ENCODE measurements around the gene ZDHHC12.
A peak's percentile ranks its signal among the peaks of the same experiment; 100 is the strongest.

ZDHHC12 gene

DNA sequence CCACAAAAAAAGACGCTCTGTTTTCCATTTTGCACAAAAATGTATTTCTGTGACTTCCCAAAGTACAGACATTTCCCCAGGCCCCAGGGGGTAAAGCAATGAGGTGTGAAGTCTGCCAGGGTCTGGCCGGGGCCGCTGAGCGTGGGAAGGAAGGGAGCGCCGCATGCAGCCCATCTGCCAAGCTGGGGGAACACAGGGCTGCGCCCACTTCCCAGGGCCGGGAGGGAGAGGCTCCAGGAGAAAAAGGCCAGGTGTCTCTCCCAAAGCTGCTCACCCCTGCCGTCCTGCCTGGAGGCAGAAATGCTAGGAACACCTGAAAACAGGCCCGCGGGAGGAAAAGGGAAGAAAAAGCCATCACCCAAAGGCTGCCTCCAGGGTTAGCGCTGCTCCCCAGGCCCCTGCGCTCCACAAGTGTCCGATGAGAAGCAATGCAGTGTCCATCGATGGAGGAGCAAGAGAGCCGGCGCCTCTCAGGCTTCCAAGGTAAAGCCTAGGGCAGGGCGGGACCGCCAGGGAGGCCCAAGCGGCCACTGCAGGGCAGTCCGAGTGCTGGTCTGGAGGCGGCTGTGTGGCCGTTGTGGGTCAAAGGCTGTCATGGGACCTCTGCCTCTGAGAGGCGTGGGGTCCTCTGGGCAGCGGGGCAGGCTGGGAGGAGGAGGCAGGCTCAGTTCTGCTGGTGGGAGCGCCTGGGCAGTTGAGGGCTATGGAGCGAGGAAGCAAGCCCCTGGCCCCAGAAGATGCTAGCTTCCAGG is 6.0 kb upstream of the ZDHHC12 start:
- no peak for DNase-seq

DNA sequence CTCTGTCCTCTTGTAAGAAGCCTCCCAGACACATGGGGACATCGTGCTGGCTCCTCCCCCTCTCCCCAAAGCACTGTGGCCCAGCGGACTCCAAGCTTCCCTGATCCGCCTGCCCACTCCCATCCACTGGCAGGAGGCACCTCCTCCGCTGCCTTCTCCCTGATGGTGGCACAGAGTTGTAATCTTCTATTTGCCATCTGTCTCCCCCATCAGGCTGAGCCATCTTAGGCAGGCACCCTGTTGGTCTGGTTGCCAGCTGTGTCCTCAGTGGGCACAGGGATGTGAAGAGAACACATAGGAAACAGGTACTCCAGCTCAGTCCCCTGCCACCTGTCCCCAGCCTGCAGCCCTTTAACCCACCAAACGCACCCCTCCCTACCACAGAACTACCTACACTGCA is 5.4 kb upstream of the ZDHHC12 start:
- no peak for DNase-seq

DNA sequence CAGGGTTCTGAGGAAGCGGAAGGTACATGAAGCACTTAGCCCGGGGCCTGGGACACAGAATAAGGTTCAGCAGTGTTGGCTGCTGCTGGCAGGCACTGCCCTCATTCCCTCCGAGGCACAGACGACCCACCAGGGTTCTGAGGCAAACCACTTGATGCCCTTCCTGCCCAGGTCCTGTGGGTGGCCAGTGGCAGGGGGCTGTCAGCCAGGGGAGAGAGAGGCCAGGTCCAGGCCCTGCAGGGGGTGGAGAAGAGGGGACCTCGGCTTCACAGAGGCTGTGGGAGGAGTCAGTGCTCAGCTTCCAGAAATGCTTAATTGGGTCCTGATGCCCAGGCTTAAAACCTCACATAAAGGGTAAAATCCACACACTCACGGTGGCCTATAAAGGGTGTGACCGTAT is 4.4 kb upstream of the ZDHHC12 start:
- DNase-seq = no peak

DNA sequence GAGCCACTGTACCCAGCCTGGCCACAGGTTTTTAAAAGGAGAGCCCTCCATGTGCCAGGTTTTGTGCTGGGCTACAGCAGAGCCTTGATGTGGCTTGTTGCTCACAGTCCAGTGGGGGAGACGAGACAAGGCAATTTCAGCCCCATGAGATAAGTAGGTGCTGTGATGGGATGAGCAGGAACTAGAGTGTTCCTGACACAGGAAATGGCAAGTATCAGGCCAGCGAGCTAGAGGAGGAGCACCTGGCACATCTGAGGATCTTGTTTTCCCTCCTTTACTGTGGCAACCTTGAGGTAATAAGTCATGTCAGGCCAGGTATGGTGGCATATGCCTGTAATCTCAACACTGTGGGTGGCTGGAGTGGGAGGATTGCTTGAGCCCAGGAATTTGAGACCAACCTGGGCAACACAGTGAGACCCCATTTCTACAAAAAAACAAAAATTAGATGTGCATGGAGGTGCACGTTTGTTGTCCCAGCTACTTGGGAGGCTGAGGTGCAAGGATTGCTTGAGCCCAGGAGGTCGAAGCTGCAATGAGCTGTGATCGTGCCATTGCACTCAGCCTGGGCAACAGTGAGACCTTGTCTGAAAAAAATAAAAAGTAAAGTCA is 3.8 kb upstream of the ZDHHC12 start:
- DNase-seq = no peak

DNA sequence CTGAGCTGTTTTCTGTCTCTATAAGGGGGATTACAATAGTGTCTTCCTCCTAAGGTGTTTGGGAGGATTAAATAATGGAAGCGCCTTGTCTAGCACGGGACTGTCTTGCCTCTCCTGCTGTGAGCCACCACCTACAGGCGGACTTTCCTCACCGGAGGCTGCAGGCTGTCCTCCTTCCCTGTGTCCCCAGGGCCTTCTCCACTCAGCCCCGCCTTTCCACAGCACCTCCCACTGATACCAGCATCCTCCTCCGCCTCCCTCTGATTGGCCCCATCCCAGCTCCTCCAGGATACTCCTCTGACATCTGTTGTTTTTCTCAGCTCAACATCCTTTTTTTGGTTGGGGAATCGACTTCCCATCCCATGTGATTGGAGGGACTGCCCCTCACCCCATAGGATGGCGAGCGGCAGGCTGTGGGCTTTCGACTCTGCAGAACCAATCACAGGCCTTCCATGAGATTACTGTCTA is 851 bp upstream of the ZDHHC12 start:
- peak; percentile 76 for DNase-seq

DNA sequence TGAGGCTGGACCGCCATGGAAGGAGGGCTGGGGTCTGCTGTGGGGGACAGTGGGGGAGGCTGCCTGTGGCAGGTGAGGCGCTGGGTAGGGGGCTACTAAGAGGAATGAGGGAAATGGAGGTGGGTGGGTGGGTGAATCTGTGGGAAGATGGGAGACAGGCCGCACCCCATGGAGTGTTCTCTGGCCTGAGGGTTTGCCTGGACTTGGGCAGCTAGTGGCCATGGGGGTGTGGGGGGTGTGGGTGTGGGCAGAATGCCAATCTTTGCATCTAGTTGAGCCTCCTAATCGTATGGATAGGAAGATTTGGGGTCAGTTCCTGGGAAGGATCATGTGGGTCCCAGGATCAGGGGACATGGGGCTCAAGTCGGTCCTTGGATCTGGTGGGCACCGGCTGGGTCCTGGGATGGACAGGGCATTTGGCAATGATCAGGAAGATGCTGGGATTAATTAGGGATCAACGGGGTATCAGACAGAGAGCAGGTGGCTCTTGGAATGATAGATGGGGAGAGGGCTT is 518 bp downstream of the ZDHHC12 start:
- no peak for DNase-seq

DNA sequence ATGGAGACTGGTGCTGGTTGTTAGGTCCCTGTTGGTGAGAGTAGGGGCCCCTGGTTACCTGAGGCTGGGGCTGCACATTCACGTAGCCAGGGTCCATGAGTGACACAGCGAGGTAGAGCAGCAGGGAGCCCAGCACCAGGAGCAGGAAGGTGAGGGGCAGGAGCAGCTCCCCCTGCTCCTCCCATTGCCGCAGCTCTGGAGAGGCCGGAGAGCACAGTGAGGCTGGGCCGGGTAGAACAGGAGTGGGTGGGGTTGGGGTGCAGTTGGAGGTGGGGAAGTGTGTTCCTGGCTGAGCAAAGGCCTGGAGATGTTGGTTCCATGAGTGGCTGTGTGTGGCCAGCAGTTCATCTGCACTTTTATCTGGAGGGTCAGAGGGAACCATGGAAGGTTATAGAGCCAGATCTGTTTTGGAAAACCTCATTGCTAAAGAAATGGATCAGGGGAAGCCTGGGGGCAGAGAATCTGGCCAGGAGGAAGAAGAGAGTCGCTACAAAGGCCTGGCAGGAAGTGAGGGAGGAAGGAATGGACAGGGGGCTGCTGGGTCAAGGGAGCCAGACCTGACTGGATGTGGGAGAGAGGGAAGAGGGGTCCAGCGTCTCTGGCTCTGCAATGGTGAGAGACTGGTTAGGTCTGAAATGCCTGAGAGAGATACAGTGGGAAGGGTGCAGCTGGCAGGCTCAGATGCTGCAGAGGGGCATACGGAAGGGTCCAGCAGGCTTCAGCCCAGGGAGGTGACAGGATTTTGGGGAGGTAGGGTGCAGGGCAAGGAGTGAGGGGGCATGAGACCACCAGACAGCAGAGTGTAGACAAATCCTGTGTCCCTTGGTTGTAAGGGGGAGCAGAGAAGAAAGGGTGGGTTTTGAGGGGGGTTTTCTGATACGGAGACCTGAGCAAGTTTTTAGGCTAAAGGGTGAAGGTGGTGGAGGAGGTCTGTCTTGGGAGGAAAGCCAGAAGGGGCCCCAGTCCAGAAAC is 1.3 kb downstream of the ZDHHC12 start:
- DNase-seq = no peak

DNA sequence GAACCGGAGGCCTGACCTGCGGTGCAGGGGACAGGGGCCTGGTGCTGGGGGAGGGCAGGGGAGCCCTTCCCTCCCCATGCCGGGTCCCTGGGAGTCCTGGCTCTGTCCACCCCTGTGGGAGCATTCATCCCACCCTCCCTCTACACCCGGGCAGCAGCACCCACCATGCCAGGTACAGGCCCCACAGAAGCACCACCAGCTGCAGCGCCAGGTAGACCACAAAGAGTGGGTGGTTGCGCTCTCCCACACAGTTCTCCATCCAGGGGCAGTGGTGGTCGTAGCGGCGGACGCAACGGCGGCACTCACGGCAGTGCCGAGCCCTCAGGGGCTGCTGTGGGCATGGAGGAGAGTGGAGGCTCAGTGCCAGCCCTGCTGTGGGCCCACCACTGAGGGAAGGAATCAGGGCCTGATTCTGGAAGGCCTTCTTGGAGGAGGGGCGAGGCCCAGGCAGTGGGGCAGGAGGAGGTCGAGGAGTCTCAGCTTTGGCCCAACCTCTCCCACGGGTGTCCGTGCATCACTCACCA is 2.4 kb downstream of the ZDHHC12 start:
- no peak for DNase-seq

DNA sequence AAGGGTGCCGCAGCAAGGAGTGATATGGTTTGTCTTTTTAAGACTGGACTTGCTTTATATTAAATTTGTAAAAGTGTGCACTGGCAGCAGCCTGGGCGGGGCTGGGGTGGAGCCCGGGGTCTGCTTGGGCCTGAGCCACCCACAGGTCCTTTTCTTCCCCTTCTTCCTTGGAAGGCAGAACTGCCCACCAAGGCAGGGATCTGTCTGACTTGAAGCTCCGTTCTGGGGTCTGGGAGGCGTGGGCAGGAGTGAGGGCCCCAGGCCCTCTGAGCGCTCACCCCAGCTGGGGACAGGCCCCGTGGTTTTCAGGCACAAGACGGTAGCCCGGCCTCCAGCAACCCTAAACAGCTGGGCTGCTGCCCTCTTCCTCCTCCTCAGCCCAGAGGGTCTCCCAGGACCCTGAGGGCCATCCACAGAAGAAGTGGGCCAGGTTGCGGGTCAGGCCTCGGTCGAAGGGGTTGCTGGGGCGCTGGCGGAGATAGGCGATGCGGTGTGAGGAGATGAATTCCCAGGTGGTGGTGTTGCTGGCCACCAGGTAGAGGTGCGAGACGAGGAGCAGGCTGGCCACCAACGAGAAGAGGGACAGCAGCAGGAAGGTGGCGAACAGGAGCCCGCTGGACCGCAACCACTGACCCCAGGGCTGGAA is 3.0 kb downstream of the ZDHHC12 start:
- DNase-seq = no peak

DNA sequence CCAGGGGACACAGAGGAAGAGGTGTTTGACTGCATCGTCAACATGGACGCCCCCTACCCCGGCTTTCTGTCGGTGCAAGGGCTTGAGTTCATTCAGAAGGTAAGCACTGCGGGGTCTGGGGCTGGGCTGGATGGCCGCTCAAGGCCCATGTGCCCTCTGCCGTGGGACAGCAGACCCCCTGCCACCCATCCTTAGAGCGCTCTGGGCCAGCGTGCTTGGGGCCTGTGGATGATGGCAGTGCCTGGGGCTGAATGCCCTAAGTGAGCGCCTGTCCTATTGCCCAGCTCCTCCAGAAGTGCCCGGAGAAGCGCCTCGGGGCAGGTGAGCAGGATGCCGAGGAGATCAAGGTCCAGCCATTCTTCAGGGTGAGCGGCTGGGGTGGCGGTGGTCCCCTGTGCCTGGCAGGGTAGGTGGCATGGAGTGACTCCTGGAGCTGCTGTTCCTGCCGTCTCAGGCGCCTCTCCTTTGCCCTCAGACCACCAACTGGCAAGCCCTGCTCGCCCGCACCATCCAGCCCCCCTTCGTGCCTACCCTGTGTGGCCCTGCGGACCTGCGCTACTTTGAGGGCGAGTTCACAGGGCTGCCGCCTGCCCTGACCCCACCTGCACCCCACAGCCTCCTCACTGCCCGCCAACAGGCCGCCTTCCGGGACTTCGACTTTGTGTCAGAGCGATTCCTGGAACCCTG is 3.9 kb downstream of the ZDHHC12 start:
- no peak for DNase-seq

DNA sequence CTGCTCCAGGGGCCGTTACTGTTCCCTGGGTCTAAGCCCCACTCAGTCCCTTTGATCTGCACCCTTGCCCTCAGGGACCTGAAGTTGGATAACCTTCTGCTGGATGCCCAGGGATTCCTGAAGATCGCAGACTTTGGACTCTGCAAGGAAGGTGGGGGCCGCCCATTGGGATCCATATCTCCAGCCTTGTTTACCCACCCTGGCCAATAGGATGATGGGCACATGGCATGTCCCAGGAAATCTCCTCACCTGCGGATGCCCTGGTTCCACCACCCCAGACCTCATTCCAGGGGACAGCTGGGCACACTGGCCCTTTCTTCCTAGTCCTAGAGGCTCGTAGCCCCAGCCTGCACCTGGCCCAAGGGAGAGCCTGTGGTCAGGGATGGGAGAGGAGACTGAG is 5.5 kb downstream of the ZDHHC12 start:
- no peak for DNase-seq

DNA sequence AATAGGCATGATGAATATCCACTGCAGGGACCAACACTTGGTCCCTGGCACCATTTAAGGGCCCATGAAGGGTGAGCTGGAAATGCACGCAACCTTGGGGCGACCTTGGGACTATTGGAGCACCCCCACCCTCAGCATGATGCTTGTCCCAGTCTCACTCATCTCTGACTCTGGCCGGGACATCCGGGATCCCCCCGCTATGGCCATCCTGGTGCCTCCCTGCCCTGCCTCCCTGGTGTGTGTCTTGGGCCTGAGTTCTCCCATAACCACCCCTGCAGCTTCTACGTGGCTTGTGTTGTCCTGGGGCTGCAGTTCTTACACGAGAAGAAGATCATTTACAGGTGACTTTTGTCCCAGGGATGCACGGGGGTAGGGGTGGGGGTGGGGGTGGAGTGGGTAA is 5.9 kb downstream of the ZDHHC12 start:
- DNase-seq = no peak

DNA sequence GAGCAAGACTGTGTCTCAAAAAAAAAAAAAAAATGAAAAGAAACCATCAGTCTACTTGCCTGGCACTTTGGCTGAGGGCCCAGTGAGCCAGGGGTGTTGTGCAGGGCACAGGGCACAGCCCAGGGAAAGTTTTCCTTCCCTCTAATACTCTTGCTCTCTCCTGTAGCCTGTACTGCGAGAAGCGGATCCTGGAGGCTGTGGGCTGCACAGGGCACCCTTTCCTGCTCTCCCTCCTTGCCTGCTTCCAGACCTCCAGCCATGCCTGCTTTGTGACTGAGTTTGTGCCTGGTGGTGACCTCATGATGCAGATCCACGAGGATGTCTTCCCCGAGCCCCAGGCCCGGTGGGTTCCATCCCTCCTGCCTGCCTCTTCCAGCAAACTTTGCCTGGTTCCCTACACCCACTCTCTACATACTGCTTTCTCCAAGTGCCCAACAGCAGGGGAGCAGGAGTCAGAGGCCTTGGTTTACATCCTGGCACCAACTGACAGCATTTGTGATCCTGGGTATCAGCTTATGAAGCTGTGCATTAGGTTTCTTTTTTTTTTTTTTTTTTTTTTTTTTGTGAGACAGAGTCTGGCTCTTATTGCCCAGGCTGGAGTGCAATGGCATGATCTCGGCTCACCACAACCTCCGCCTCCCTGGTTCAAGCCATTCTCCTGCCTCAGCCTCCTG is 7.2 kb downstream of the ZDHHC12 start:
- no peak for DNase-seq

DNA sequence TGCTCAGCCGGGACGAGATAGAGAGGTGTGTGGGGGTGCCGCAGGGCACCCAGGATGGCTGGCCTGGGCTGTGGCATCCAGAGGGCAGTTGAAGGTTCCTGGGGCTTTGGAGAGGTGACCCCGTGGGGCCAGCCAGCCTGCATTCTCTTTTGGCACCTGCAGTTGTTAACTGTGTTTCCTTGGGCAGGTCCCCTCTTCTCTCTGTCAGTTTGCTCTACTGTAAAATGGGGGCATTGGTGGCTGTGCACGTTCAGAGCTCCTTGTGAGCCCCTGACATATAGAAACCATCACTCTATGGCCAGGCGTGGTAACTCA is 8.5 kb downstream of the ZDHHC12 start:
- no peak for DNase-seq

DNA sequence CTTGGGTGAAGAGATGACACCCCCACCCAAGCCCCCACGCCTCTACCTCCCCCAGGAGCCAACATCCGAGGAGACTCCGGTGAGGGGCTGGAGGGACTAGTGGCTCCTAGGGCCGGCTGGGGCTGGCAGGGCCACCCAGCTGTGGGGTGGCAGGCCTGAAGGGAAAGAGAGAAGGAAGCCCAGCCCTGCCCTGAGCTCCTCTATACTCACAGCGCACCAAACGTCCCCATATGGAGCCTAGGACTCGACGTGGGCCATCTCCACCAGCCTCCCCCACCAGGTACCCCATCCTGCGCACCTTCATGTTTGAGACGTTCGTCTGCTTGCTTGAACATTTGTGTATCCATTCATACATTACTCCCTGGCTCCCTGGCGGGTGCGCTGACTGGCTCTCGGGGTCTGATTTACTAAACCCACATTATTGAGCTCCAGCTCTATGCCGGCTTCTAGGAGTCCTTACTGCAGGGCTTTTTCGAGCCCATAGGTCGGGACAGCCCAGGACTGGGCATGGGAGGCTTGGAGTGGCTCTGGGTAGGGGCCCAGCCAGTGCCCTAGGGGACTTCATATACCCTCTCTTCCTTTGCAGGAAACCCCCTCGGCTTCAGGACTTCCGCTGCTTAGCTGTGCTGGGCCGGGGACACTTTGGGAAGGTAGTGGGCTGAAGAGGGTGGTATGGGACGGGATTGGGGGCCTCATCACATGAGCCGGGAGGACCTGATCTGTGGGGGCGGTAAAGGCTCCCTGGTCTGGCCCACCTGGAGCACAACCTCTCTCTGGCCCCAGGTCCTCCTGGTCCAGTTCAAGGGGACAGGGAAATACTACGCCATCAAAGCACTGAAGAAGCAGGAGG is 9.1 kb downstream of the ZDHHC12 start:
- no peak for DNase-seq

DNA sequence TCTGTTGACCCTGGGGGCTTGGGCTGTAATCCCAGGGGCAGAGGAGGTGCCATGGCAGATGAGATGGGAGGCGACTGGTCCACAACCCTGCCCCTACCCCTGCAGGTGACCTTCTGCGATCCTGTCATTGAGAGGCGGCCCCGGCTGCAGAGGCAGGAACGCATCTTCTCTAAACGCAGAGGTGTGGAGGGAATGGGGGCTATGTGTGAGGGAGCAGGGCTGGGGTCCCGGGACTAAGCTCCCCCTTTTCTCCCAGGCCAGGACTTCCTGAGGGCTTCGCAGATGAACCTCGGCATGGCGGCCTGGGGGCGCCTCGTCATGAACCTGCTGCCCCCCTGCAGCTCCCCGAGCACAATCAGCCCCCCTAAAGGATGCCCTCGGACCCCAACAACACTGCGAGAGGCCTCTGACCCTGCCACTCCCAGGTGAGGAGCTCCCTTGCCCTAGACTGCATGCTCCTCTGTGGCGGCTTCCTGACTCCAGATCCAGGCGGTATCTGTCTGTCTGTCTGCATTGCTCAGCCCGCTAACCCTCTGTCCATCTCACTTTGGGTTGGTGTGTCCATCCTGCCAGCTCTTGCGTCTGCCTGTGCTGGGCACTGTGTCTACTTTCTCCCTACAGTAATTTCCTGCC is 9.9 kb downstream of the ZDHHC12 start:
- DNase-seq = no peak

DNA sequence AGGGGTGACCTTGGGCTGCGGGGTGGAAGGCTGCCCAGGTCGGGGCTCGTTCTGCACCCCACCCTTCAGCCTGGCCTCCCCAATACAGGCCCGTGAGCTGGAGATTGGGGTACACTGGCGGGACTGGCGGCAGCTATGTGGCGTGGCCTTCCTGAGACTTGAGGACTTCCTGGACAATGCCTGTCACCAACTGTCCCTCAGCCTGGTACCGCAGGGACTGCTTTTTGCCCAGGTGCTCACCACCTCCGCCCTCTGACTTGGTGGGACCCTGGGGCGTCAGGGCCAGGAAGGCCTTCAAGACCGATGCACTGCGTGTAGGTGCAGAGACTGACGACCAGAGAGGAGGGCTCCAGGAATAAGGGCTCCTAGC is 10.5 kb downstream of the ZDHHC12 start:
- DNase-seq = no peak

DNA sequence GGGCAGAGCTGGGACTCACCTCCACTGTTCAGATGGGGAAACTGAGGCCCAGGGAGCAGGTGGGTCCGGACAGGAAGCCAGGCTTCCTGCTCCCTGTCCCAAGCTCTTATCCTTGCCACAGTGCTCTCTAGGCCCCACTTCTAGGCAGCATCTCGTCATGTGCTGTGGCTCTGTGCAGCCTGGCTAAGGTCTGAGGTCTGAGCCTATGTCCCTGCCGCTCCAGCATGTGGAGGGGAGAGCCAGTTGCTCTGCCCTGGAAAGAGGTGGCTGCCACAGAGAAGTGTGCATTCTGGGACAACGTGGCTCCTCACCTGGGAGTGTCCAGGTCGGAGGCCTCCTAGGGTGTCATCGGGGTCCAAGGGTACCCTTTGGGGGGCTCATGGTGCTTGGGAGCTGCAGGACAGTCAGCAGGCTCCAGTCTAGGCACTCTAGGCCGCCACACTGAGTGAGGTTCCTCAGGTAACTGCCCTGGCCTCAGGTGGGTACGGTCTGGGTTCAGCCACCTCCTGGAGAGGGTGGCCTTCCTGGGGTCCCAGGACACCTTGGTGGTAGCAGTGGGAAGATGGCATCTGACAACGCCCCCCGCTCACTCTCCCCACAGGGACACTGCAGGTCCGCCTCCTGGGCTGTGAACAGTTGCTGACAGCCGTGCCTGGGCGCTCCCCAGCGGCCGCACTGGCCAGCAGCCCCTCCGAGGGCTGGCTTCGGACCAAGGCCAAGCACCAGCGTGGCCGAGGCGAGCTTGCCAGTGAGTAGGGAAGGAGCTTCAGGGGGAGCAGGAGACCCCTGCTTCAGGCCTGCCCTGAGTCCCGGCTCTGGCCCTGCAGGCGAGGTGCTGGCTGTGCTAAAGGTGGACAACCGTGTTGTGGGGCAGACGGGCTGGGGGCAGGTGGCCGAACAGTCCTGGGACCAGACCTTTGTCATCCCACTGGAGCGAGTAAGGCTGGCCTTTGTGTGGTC is 11.2 kb downstream of the ZDHHC12 start:
- no peak for DNase-seq

DNA sequence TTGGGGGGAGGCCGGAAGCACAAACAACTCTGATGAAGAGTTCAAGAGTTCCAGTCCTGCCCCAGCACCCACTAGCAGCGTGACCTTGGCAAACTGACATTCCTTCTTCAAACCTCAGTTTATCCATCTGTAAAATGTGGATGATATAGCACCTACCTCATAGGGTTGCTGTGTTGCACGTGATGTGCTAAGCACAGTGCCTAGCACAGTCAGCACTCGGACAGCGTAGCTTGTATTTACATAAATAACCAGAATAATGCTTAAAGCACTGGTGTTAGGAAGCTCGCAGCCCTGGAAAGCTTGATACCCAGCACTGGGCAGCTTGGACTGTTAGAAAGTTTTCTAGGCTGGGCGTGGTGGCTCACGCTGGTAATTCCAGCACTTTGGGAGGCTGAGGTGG is 16.5 kb downstream of the ZDHHC12 start:
- no peak for DNase-seq

Measured in NCI-H510A (cell line).